ENCODE results near the gene CELF4. TPM values are rescaled to one million over a fixed set of nuclear protein-coding genes. Genes with fewer than 3 reads are reported as not detected.

CELF4 gene
- total and polyA plus RNA-seq, 7 donors = 0.60 to 5.0 (median 1.8) TPM; not detected in 1

DNA sequence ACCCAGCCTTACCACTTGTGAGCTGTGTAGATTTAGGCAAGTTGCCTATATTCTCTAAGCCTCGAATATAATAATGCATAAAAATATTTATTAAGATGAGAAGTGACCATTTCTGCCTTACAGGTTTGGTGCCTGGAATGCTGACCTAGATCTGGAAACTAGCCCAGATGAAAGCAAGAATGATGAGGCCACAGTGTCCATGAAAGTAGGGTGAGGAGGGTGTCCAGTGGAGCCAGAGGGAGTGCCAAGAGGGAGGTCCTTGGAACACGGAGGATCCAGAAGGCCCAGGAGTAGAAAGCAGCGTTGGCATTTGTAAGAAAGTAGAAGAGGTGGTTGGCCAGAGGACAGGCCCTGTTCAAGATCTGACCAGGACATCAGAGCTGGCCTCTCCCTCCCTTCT lies 334.3 kb downstream of the CELF4 start:
- H3K9me3 ChIP-seq = no peaks in the 10 kb centered on the region
- H3K4me1 ChIP-seq = peaks cover 0 to 11% (median 0%) of the 10 kb centered on the region in 4 donors
- DNase-seq = no peak
- H3K36me3 ChIP-seq = no peaks in the 10 kb centered on the region
- WGBS, 2 donors = 80 to 85% methylated on average over 3 of the region's 3 CpGs
- intact Hi-C loops (cut with DNase I) = no loop called here
- no peaks in the 10 kb centered on the region for H3K27me3 ChIP-seq
- TF ChIP-seq POLR2A (IDR thresholded peaks at IDR 0.05) (no peak), EP300 (IDR thresholded peaks at IDR 0.05) (no peak), POLR2AphosphoS5 (IDR thresholded peaks at IDR 0.05) (no peak)
- TF ChIP-seq, protein P1, sequence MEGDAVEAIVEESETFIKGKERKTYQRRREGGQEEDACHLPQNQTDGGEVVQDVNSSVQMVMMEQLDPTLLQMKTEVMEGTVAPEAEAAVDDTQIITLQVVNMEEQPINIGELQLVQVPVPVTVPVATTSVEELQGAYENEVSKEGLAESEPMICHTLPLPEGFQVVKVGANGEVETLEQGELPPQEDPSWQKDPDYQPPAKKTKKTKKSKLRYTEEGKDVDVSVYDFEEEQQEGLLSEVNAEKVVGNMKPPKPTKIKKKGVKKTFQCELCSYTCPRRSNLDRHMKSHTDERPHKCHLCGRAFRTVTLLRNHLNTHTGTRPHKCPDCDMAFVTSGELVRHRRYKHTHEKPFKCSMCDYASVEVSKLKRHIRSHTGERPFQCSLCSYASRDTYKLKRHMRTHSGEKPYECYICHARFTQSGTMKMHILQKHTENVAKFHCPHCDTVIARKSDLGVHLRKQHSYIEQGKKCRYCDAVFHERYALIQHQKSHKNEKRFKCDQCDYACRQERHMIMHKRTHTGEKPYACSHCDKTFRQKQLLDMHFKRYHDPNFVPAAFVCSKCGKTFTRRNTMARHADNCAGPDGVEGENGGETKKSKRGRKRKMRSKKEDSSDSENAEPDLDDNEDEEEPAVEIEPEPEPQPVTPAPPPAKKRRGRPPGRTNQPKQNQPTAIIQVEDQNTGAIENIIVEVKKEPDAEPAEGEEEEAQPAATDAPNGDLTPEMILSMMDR (IDR thresholded peaks at IDR 0.05) = no peak
- H3K27ac ChIP-seq = no peak overlapping the region
- no peak overlapping the region for H3K4me3 ChIP-seq

DNA sequence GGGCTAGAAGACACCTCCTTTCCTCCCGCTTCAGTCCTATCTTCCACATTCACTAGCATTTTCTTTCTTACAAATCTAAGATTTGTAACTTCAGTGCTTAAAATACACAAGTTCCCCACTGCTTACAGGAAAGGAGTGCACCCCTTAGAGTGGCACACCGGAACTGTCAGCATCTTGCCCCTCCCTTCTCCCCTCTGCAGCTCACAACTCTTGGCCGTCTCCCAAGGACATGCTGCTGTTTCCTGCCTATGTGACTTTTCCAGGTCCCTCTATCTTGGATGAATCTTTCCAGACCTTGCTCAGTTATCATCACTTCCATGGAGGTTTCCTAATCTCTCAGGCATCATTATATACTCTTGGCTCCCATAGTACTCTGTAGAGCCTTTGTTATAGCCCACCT lies 334.8 kb downstream of the CELF4 start:
- 70 to 73% methylated on average over 3 of the region's 3 CpGs for WGBS, 2 donors
- Histone ChIP-seq H3K27ac (no peak overlapping the region), H3K9me3 (no peaks in the 10 kb centered on the region), H3K36me3 (no peaks in the 10 kb centered on the region), H3K27me3 (no peaks in the 10 kb centered on the region), H3K4me3 (no peak overlapping the region), H3K4me1 (peaks cover 0 to 11% (median 0%) of the 10 kb centered on the region in 4 donors)
- no peak for TF ChIP-seq EP300 (IDR thresholded peaks at IDR 0.05)
- TF ChIP-seq POLR2A (IDR thresholded peaks at IDR 0.05) = no peak
- TF ChIP-seq POLR2AphosphoS5 (IDR thresholded peaks at IDR 0.05) = no peak
- TF ChIP-seq, protein P1 (IDR thresholded peaks at IDR 0.05) = no peak
- no peak for DNase-seq
- intact Hi-C loops (cut with DNase I) = no loop called here

DNA sequence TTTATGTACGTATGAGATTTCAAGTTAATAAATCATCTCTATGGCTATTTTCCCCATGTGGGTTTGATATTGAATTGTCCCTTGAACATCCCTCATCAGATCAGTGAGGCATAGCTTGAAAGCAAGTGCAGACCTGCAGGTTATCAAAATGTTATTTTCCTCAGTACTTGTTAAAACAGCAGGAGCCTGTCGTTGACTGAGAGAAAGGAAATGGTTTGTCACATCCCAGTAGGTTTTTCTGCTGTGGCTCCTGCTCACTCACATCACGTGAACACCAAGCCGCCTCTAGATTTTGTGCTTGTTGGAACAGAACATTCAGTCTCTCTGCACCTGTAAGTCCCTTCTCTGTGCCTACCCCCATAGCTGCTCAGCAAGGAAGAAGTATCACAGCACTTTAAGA lies 340.3 kb downstream of the CELF4 start:
- Histone ChIP-seq H3K4me1 (no peaks in the 10 kb centered on the region), H3K4me3 (no peak overlapping the region), H3K36me3 (no peaks in the 10 kb centered on the region), H3K27ac (no peak overlapping the region), H3K27me3 (no peaks in the 10 kb centered on the region), H3K9me3 (no peaks in the 10 kb centered on the region)
- intact Hi-C loops (cut with DNase I) = no loop called here
- TF ChIP-seq POLR2AphosphoS5 (IDR thresholded peaks at IDR 0.05) = no peak
- no peak for DNase-seq
- 69 to 88% methylated on average over 4 of the region's 4 CpGs for WGBS, 2 donors

DNA sequence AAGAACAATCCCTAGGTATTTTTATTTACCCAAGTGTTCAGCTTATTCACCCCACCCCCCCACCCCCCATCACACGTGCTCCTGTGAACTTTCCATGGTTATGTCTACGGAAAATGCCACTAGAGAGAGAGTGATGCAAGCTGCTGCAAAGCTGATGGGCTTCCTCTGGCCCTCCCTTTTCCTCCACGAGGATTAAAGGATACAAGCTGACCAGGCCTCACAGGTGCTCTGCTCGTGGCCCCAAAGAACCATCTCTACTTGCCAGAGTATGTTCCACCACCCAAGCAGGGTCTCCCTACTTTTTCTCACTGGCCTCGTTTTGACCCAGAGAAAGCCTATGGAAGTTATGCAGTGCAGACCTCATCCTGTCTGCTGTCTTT lies 342.6 kb downstream of the CELF4 start:
- no peaks in the 10 kb centered on the region for H3K36me3 ChIP-seq
- no peaks in the 10 kb centered on the region for H3K27me3 ChIP-seq
- intact Hi-C loops (cut with DNase I) = no loop called here
- DNase-seq = no peak
- WGBS, 2 donors = 73 to 83% methylated on average over 5 of the region's 5 CpGs
- H3K4me1 ChIP-seq = no peaks in the 10 kb centered on the region
- TF ChIP-seq POLR2A (IDR thresholded peaks at IDR 0.05) = no peak
- peaks cover 0 to 3% (median 0%) of the 10 kb centered on the region in 4 donors for H3K9me3 ChIP-seq
- H3K27ac ChIP-seq = no peak overlapping the region
- H3K4me3 ChIP-seq = no peak overlapping the region

DNA sequence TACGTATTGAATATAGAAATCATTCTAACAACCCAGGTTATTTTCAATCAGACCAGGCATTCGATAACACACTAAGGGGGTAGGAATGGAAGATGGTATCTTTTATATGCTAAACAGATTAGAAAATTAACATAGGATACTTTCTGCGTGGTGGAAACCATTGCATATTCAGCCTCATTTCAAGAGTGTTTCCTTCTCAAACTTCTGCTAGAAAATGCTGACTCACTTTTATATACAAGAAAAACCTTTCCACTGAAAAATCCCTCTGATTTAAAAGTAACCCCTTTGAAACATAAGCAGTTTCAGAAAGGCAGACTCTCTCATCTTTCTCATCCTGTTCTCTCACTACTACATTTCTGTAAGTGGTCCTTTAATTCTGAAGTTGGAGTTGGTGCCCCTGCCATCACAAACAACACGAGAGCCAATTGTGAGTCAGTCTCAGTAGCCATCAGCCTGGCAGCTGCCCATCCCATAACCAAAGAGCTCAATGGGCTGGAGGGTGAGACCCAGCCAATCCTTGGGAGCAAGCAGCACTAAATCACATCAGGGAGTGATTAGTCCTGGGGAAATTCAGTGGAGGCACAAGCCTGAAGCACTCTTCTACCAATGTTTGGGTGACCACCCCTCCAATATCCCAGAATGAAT lies 343.1 kb downstream of the CELF4 start:
- intact Hi-C loops (cut with DNase I) = no loop called here
- H3K36me3 ChIP-seq = no peaks in the 10 kb centered on the region
- TF ChIP-seq EP300 (IDR thresholded peaks at IDR 0.05) = no peak
- TF ChIP-seq, protein P1 (IDR thresholded peaks at IDR 0.05) = no peak
- no peak for TF ChIP-seq POLR2A (IDR thresholded peaks at IDR 0.05)
- no peak for TF ChIP-seq POLR2AphosphoS5 (IDR thresholded peaks at IDR 0.05)
- H3K9me3 ChIP-seq = peaks cover 0 to 3% (median 0%) of the 10 kb centered on the region in 4 donors
- DNase-seq = no peak
- H3K27me3 ChIP-seq = no peaks in the 10 kb centered on the region
- H3K4me3 ChIP-seq = no peak overlapping the region
- 89 to 96% methylated on average over 4 of the region's 4 CpGs for WGBS, 2 donors
- no peaks in the 10 kb centered on the region for H3K4me1 ChIP-seq
- no peak overlapping the region for H3K27ac ChIP-seq

DNA sequence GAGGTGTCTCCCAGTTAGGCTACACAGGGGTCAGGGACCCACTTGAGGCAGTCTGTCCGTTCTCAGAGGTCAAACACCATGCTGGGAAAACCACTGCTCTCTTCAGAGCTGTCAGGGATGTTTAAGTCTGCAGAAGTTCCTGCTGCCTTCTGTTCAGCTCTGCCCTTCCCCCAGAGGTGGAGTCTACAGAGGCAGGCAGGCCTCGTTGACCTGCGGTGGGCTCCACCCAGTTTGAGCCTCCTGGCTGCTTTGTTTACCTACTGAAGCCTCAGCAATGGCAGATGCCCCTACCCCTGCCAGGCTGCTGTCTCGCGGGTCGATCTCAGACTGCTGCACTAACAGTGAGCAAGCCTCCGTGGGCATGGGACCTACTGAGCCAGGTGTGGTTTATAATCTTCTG lies 346.3 kb downstream of the CELF4 start:
- WGBS, 2 donors = 77 to 88% methylated on average over 7 of the region's 7 CpGs
- TF ChIP-seq EP300 (IDR thresholded peaks at IDR 0.05) (no peak), POLR2A (IDR thresholded peaks at IDR 0.05) (no peak), POLR2AphosphoS5 (IDR thresholded peaks at IDR 0.05) (no peak)
- TF ChIP-seq, protein P1 (IDR thresholded peaks at IDR 0.05) = no peak
- DNase-seq = no peak
- Histone ChIP-seq H3K4me3 (no peak overlapping the region), H3K27me3 (no peaks in the 10 kb centered on the region), H3K27ac (no peak overlapping the region), H3K4me1 (no peaks in the 10 kb centered on the region), H3K36me3 (no peaks in the 10 kb centered on the region), H3K9me3 (peaks cover 0 to 6% (median 0%) of the 10 kb centered on the region in 4 donors)
- intact Hi-C loops (cut with DNase I) = no loop called here
